Stimulated activated CD8-positive, alpha-beta memory T cell treated with anti-CD3 and anti-CD28 coated beads, Interleukin-4, amount 100 ng/mL, for 48 hours (primary cell): ENCODE data around the gene CKLF.
"Not testable (repeated sequence)": the region's sequence is repeated elsewhere in the genome, so short reads cannot be mapped to it uniquely, and the experiment has no call there.

Experiments used
- DNase-seq: peaks from one replicate; pipeline ENCODE4 v3.0.0-alpha.2; 2020

The CKLF gene

GRCh38 chr16:66552286-66553177, at the start of gene CKLF:
CKLF (plus strand) TSS chr16:66552576; CDS start chr16:66552716, 140 bp downstream.
- DNase-seq, result peak; percentile 92

- no peak for DNase-seq
These were observed 49.3 kb upstream of the CKLF start for GRCh38 chr16:66503030-66503429.

DNA sequence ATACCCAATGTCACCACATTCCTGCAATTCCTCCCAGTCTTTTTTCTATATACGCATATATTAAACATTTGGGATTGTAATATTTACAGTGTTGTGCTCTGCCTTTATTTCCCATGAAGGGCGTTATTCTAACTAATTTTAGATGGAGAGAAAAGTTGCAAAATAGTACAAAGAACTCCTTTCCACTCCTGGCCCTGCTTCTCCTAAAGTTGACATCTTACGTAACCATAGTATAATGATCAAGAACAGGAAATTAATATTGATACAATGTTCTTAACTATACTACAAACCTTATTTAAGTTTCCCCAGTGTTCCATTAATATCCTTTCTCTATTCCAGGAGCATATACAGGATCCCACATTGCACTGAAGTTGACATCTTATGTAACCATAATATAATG, 48.8 kb upstream of the CKLF start:
- no peak for DNase-seq

GRCh38 chr16:66507731-66508239, 44.6 kb upstream of the CKLF start:
- no peak for DNase-seq

GRCh38 chr16:66508248-66508913, 44.0 kb upstream of the CKLF start:
- no peak for DNase-seq

GRCh38 chr16:66508914-66509496, 43.4 kb upstream of the CKLF start:
- DNase-seq, result no peak

DNA sequence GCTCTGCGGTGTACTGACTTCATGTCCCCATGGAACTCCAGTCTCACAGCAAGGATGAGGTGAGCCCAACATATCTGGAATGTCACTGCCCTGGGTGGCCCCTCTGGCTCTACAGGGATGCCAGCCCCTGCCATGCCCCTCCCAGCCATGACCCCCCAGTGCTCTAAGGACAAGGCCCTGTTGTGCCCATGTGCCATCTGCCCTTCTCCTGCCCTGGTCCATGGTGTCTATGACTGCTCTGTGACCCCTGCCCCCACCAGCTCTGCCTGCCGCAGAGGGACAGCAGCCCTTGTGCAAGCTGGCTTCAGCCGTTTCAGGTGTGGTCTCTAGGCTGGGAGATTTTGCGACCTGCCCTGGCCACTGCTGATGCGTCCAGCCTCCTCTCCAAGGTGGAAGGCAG, 42.8 kb upstream of the CKLF start:
- no peak for DNase-seq

GRCh38 chr16:66510298-66510697, 42.1 kb upstream of the CKLF start:
- no peak for DNase-seq

- DNase-seq, result no peak
These were observed 41.4 kb upstream of the CKLF start for GRCh38 chr16:66510711-66511601.

GRCh38 chr16:66511602-66512271, 40.6 kb upstream of the CKLF start:
- no peak for DNase-seq

DNA sequence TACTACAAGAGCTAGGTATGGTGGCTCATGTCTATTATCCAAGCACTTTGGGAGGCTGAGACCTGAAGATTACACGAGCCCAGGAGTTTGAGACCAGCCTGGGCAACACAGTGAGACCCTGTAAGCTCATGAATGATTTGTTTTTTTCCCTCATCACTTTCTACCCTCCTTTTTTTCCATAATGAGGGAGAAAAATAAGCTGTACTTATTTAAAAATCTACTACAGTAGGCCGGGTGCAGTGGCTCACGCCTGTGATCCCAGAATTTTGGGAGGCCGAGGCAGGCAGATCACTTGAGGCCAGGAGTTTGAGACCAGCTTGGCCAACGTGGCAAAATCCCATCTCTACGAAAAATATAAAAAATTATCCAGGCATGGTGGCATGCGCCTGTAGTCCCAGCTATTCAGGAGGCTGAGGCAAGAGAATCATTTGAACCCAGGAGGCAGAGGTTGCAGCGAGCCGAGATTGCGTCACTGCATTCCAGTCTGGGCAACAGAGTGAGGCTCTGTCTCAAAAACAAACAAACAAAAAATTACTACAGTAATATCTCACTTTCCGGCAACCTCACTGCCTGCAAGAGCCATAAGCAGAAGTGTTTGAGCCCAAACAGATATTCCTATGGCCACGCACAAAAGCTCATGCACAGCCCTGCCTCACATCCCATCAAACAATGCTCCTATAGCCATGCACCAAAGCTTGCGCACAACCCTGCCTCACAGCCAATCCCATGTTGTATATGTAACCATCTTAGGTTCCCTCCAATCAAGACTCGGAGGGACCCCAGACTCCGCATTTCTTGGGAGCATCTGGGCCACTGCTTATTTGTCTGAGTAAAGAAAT, 39.9 kb upstream of the CKLF start:
- DNase-seq, result no peak

- DNase-seq, result no peak
These were observed 39.2 kb upstream of the CKLF start for GRCh38 chr16:66513111-66513723.

DNA sequence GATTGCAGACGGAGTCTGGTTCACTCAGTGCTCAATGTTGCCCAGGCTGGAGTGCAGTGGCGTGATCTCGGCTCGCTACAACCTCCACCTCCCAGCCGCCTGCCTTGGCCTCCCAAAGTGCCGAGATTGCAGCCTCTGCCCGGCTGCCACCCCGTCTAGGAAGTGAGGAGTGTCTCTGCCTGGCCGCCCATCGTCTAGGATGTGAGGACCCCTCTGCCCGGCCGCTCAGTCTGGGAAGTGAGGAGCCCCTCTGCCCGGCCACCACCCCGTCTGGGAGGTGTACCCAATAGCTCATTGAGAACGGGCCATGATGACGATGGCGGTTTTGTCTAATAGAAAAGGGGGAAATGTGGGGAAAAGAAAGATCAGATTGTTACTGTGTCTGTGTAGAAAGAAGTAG, 38.0 kb upstream of the CKLF start:
- DNase-seq, result not testable (repeated sequence)

- not testable (repeated sequence) for DNase-seq
These were observed 37.3 kb upstream of the CKLF start for GRCh38 chr16:66514980-66515595.

GRCh38 chr16:66515596-66516508, 36.5 kb upstream of the CKLF start:
- DNase-seq, result peak; percentile 59

DNA sequence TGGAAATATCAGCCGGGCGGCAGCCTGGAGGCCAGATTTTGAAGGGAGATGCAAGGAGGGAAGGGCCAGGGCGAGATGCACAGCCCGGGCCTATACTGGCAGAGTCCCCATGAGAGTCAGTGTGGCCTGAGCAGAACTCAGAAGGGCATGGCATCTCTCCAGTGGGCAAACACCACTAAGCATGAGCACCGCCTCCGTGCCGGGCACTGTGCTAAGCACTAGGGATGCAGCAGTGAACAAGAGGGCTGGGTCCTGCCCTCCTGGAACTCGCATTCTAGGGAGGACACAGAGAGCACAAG, 35.9 kb upstream of the CKLF start:
- no peak for DNase-seq

DNA sequence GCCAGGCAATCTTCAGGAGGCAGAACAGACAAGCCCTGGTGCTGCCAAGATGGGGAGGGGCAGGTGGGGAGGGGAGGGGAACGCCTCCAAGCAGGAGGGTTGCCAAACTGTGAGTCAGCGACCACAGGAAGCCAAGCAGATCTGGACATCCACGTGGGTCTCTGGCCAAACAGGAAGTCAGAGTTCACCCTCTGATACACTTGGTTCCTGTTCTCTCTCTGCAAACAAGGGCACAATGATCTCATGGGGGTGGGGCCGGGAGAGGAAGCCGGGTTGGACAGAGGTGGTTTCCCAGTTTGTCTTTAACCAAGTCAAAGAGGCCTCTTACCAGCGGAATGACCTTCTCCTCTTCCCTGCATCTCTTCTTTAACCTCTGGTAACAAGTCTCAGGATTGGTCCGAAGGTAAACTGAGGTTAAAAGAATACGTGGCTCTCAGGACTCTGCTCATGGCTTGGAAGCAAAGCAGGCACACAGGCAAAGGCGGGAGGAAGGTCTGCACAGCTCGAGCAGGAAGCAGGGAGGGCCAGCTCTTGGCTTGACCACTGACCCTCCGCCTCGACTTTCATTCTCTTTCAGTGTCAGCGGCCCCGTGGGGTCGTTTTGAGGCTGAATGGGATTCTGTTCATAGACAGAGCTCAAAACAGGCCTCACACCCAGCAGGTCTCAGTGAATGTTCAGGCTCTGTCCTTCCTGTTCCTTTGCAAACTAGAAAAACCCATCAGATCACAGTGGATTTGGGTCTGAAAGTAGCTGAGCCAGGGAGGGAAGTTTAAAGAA, 35.4 kb upstream of the CKLF start:
- peak; percentile 87 for DNase-seq

- no peak for DNase-seq
These were observed 34.7 kb upstream of the CKLF start for GRCh38 chr16:66517586-66518263.
